Measurements from ENCODE around the gene ITGB5.
A peak's percentile ranks its signal among the peaks of the same experiment; 100 is the strongest.
"Not testable (repeated sequence)": the region's sequence is repeated elsewhere in the genome, so short reads cannot be mapped to it uniquely, and the experiment has no call there.

ITGB5 gene

DNA sequence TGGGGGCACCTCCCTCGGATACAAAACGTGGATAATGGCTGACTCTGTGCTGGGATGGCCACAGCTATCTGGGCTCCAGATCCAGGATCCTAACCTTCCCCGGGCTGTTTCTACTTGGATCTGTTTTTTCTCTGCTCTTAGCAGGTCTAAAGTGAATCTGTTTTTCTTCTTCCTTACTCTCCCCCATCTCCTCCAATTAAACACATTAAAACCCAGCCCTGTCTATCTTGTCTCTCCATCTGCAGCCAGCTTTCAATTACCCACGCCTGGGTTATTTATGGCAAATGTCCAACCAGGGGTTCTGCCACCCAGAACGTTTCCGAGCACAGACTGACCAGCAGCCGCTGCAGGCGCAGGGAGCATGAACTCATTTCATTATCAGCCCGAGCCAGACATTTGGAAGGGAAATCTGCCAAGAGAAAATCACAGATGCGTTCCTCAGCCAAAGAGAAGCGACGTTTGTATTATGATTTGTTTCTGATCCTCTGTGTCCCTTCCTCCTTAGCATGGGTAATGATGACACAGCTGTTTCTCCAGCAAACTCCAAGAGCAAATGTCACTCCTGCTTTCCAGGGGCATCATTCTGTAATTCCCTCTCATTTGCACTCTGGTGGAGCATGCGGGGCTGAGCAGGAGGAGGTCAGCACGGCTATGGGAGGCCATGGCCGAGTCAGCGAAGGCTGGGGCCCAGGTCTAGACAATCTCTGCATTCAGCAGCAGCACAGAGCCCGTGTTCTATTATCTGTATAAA is 114.9 kb downstream of the ITGB5 start:
- DNase-seq (ENCODE audit: low read depth) = no peak

DNA sequence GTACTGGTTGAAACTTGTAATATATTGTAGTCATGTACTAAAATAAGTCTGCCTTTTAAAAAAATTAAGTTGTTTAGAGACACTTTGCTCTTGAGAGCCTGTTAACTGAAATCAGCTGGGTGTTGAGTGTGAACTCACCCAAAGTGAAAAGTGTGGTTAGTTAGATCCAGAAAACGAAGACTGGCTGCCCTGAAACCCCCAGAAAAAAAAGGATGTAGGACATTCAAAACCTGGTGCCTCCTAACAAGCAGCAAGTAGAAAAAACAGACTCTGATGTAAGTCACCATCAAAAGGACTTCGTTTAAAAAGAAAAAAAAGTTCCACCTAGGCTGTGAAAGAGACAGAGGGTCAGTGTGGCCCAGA is 116.1 kb downstream of the ITGB5 start:
- no peak for DNase-seq (ENCODE audit: low read depth)

DNA sequence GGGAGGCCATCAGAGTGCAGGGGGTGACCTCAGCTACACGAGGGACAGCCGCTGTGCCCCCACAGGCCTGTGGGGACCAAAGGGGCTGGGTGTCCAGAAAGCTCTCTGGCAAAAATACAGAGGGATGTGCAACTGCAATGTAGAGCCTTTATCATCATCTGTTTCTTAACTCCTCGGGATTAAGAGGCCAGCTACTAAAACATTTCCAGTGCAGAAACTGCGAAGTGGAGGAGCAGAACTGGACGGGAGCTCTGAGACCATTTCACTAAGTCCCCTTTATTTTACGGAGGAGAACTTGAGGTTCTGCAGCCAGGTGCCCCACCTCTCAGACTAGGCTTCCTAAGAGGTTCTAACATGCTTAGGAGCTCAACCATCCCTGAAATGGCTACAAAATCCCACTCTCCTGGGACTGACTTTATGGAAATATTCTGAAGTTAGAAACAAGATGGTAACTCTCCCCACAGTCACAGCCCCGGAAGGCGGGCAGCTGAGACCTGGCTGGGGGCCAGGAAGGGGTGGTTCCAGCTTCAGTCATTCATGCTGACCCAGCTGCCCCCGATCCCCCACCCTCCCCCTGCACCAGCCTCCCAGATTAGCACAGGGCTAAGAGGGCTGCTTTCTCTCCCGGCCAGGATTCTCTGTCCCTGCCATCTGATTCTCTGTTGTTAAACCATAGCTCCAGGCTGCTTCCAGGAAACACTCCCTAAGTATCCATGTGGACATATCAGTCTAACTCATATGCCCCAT is 116.7 kb downstream of the ITGB5 start:
- no peak for DNase-seq (ENCODE audit: low read depth)

GRCh38 chr3:124769462-124769861 is 117.7 kb downstream of the ITGB5 start:
- DNase-seq (ENCODE audit: low read depth) = no peak

GRCh38 chr3:124768812-124769211 is 118.4 kb downstream of the ITGB5 start:
- no peak for DNase-seq (ENCODE audit: low read depth)

DNA sequence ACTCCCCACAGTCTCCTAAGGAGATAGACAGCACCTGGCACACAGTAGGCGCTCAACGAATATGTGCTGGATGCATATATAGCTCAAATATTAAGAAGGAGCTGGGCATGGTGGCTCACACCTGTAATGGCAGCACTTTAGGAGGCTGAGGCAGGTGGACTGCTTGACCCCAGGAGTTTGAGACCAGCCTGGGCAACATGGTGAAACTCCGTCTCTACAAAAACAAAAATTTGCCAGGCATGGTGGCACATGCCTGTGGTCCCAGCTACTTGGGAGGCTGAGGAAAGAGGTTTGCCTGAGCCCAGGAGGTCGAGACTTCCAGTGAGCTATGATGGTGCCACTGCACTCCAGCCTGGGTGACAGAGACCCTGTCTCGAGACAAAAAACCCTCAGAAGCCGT is 119.5 kb downstream of the ITGB5 start:
- no peak for DNase-seq (ENCODE audit: low read depth)

- no peak for DNase-seq (ENCODE audit: low read depth)
These were observed 119.9 kb downstream of the ITGB5 start for GRCh38 chr3:124767264-124767663.

GRCh38 chr3:124766113-124767095 is 120.8 kb downstream of the ITGB5 start:
- DNase-seq (ENCODE audit: low read depth) = no peak

DNA sequence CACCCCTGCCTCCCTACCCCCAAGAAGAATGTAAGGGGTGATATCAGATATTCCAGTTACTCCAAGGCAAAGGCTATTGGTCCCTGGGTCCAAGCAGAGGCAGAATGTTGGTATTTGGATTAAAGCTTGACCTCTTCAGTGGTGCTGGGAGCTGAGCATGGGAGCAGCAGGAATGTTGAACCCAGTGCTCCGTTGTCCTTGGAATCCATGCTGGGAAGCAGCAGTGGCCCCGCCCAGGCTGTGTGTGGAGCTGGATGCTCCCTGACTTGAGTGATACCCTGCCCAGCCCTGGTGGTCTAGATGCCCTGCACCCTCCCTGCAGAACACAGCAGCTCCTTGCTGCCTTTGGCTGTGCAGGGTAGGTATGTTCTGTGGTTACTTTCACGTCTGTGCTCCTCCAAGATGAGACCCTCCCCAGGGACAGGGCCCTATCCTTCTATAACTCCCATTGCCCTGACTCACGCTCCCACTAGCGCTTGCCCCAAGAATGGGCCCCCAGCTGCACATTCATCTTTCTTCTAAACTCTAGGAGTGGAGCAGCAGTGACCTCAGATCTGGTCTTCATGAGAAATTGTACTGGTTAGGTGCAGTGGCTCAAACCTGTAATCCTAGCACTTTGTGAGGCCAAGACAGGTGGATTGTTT is 121.8 kb downstream of the ITGB5 start:
- no peak for DNase-seq (ENCODE audit: low read depth)

GRCh38 chr3:124764746-124765145 is 122.4 kb downstream of the ITGB5 start:
- DNase-seq (ENCODE audit: low read depth) = no peak

GRCh38 chr3:124763644-124764358 is 123.4 kb downstream of the ITGB5 start:
- no peak for DNase-seq (ENCODE audit: low read depth)

DNA sequence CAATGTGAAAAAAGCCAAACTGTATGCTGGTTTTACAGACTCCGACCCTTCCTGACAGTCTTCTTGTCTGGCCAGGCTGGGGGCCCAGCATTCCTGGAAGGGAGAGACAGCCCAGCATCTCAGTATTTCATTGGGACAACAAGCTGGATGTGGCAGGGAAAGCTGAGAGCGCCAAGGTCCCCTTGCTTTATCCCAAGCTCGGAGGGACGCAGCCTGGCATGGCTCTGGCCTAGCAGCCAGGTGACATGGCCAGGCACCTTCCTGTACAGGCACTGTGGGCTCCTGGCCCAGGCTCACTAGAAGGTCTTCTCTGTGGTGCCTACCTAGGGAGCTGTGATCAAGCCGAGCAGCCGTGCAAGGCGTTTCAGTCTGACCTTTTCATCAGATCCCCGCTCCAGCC is 124.0 kb downstream of the ITGB5 start:
- DNase-seq (ENCODE audit: low read depth) = no peak

- no peak for DNase-seq (ENCODE audit: low read depth)
These were observed 124.5 kb downstream of the ITGB5 start for GRCh38 chr3:124762661-124763011.

DNA sequence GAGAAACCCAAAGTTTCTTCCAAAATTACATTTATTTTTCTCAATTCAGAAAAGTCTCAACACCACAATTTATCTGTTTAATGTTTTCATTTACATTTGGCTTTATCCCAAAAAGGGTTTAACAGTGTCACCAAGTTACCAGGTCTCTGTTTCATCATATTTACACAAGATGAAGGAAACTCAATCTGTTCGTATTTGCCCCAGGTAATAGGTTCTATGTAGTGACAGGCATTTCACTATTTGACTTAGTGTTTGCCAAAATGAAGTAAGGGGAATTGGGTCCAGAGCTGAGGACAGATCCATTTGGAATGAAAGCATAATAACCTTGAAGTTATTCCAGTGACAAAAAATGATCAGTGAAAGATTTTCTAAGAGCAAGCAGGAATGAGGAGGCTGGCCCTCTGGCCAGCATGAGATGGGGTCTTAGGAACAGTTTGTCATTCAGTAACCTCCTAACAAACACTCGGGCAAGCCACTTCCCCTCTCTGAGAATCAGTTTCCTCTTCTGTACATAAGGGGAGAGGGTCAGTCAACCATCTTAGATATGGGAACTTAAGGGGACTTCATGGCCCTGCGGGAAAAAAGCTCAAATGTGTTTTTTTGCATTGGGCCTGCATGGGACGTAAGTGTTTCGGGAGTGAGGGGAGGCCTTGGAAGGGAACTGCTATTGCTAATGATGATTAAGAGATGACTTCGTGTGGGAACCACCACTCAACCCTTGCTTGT is 125.1 kb downstream of the ITGB5 start:
- DNase-seq (ENCODE audit: low read depth) = no peak

GRCh38 chr3:124761250-124761796 is 125.8 kb downstream of the ITGB5 start:
- DNase-seq (ENCODE audit: low read depth) = peak; percentile 67

DNA sequence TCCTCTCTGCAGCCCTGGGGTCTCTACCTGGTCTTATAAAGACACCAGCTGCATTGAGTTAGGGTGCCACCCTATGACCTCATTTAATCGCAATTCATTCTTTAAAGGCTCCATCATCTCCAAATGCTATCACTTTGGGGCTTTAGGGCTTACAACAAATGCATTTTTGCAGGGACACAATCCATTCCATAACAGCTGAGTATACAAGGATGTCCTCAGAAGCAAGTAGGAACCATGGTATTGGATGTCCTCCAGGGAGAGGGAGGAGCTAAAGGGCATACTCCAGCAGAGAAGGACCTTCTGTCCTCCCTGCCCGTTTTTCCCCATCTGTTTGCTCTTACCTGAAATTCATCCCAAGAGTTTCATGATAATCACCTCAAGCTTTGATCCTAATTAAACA is 126.6 kb downstream of the ITGB5 start:
- DNase-seq (ENCODE audit: low read depth) = no peak

GRCh38 chr3:124759666-124760401 is 127.3 kb downstream of the ITGB5 start:
- DNase-seq (ENCODE audit: low read depth) = no peak

DNA sequence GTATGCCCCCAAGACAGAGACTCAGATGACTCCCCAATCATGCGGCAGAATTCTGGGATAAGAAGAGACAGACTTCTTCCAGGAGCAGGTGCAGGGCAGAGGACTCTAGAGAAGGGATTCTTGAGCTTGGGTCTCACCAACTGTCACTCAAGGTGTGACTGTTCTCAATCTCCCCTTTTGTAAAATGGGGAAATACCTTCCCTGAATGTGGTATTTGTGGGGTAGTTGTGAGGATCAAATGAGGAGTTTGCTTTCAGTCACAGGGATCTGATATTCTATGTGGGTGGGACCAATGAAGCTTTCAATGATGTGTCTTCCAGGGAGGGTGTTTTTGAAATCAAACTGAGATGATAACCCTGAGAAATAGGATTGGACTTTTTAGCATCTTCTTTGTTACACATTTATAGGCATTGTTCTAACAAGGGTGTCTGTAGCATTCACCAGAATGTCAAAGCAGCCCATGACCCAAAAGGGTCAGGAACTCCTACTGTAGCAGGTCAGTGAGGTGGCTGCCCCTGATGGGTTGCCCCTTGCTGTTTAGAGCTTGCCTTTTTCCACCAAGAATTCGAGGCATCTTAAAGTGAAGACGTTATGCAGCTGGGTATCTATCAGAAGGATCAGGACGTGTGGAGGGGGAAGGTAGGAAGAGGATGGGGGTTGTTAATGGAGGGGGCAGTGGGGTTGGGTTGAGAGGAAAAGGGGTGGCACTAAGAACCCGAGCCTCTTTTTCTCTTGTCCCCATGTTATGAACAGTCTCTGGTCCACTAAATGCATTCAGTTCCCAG is 128.1 kb downstream of the ITGB5 start:
- no peak for DNase-seq (ENCODE audit: low read depth)

GRCh38 chr3:124757926-124758325 is 129.2 kb downstream of the ITGB5 start:
- DNase-seq (ENCODE audit: low read depth) = not testable (repeated sequence)

All from activated T-cell treated with anti-CD3 and anti-CD28 coated beads for 24 hours (primary cell).